ENCODE data around the gene FOXI2. TPM values are rescaled to one million over a fixed set of nuclear protein-coding genes. Genes with fewer than 3 reads are reported as not detected.

The FOXI2 gene
- total and polyA plus RNA-seq, 3 donors from 2014 or later = 0.30 to 0.74 (median 0.47) TPM

DNA sequence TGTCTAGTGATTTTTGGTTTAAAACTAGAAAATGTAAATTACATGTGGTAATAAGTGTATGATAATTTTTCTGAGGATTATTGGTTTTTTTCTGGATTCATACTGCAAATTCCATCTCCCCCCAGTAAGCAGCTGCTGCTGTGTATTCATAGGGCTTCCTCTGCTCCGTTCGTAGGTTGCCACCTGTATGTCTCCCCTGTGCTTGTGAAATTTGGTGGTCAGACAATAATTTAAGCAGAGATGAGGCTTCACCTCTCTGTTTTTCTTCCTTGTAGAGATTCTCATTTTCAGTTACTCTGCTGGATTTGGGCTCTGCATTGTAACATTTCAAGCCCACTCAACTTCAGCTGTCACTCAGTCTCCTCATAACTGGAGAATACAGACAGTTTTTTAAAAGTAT lies 50.9 kb downstream of the FOXI2 start:
- no peaks in the 10 kb centered on the region for H3K36me3 ChIP-seq (ENCODE audit: low read depth, missing control alignments)
- DNase-seq = no peak
- H3K4me3 ChIP-seq = no peak overlapping the region
- H3K27me3 ChIP-seq = no peaks in the 10 kb centered on the region
- intact Hi-C loops (cut with DNase I; ENCODE audit: low total_unique reads) = no loop called here
- no peak overlapping the region for H3K27ac ChIP-seq
- H3K4me1 ChIP-seq = no peaks in the 10 kb centered on the region
- no peaks in the 10 kb centered on the region for H3K9me3 ChIP-seq
- no peak for TF ChIP-seq POLR2A (IDR thresholded peaks at IDR 0.05)
- TF ChIP-seq, protein P1, sequence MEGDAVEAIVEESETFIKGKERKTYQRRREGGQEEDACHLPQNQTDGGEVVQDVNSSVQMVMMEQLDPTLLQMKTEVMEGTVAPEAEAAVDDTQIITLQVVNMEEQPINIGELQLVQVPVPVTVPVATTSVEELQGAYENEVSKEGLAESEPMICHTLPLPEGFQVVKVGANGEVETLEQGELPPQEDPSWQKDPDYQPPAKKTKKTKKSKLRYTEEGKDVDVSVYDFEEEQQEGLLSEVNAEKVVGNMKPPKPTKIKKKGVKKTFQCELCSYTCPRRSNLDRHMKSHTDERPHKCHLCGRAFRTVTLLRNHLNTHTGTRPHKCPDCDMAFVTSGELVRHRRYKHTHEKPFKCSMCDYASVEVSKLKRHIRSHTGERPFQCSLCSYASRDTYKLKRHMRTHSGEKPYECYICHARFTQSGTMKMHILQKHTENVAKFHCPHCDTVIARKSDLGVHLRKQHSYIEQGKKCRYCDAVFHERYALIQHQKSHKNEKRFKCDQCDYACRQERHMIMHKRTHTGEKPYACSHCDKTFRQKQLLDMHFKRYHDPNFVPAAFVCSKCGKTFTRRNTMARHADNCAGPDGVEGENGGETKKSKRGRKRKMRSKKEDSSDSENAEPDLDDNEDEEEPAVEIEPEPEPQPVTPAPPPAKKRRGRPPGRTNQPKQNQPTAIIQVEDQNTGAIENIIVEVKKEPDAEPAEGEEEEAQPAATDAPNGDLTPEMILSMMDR (IDR thresholded peaks at IDR 0.05) = no peak
- WGBS, 2 donors = 95 to 98% methylated on average over 2 of the region's 2 CpGs

DNA sequence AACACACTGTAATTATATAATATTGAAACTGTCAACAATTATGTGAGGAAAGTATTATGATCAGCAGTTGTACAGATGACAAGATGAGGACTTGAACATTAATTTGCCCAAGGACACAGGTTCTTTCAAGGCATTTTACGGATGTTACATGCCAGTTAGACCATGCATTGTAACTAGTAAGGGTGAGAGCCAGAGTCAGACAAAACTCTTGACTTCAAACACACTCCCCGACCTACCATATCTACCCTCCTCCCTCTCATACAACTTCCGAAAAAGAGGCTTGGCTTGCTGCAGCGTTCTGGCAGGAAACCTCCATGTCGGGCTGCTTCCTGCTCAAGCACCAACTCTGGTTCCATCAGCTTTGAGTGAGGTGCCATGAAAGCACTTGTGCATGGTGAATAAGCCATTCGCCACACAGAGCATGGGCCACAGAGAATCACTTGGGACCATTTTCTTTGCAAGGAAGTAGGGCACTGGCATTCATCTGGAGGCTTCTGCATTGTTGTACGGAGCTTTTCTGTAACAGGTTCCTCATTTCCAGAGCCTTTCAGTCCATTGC lies 53.2 kb downstream of the FOXI2 start:
- H3K4me1 ChIP-seq = no peaks in the 10 kb centered on the region
- WGBS, 2 donors = 59 to 60% methylated on average over 7 of the region's 7 CpGs
- TF ChIP-seq, protein P1 (IDR thresholded peaks at IDR 0.05) = no peak
- TF ChIP-seq POLR2A (IDR thresholded peaks at IDR 0.05) = no peak
- no peaks in the 10 kb centered on the region for H3K36me3 ChIP-seq (ENCODE audit: low read depth, missing control alignments)
- H3K27ac ChIP-seq = no peak overlapping the region
- no peak for DNase-seq
- intact Hi-C loops (cut with DNase I; ENCODE audit: low total_unique reads) = no loop called here
- no peaks in the 10 kb centered on the region for H3K27me3 ChIP-seq
- no peak overlapping the region for H3K4me3 ChIP-seq
- H3K9me3 ChIP-seq = no peaks in the 10 kb centered on the region

Other genes with a start within 250 kb of the FOXI2 start
- not detected for gene NPS, start 187.9 kb upstream of the FOXI2 start, total RNA-seq
- not detected for gene NPS, start 187.9 kb upstream of the FOXI2 start, polyA plus RNA-seq (ENCODE audit: insufficient read depth, low read depth, low replicate concordance)
- under 1 TPM in 1 of 2 donors, not detected in 1; 0.55 TPM for gene CLRN3, start 155.8 kb downstream of the FOXI2 start, total RNA-seq
- gene CLRN3, start 155.8 kb downstream of the FOXI2 start, polyA plus RNA-seq (ENCODE audit: insufficient read depth, low read depth, low replicate concordance) = not detected
- gene PTPRE, start 169.9 kb downstream of the FOXI2 start, total RNA-seq = 10 to 100 TPM; 15.3 to 26.6 TPM
- gene PTPRE, start 169.9 kb downstream of the FOXI2 start, polyA plus RNA-seq (ENCODE audit: insufficient read depth, low read depth, low replicate concordance) = 10.0 TPM

All from testis (tissue), 3 donors.